Spleen (tissue), 11 donors: ENCODE measurements around the gene HSPB6. TPM values are rescaled to one million over a fixed set of nuclear protein-coding genes. Genes with fewer than 3 reads are reported as not detected.

Experiments
- DNase-seq: peaks from one replicate; pipeline ENCODE4 v3.0.0-alpha.2; 2020
- H3K27ac ChIP-seq, 8 donors: fragments of 200-600 bp; sonication (generic) in 7 of 8; 1 replicate in 4 of 8; 2 replicates in 4 of 8; pipeline versions ENCODE4 v1.5.0 to v1.8.0; 2016 to 2021; ENCODE audit warnings: inconsistent platforms in 4 of 8, mild to moderate bottlenecking in 4 of 8, moderate library complexity in 1 of 8
- H3K27me3 ChIP-seq, 7 donors: fragments of 200-600 bp; sonication (generic) in 6 of 7; replicated peaks in 1 of 7; 1 replicate in 4 of 7; 2 replicates in 3 of 7; pipeline versions ENCODE4 v1.5.0 to v1.8.0; 2016 to 2021; ENCODE audit warnings: inconsistent platforms in 3 of 7, mild to moderate bottlenecking in 1 of 7
- H3K36me3 ChIP-seq, 6 donors: fragments of 200-600 bp; sonication (generic) in 5 of 6; 1 replicate in 4 of 6; 2 replicates in 2 of 6; pipeline versions ENCODE4 v1.5.0 to v1.8.0; 2016 to 2021; ENCODE audit warnings: inconsistent platforms in 2 of 6
- H3K4me1 ChIP-seq, 6 donors: fragments of 200-600 bp; sonication (generic) in 5 of 6; 1 replicate in 3 of 6; 2 replicates in 3 of 6; pipeline versions ENCODE4 v1.5.0 to v1.8.0; 2016 to 2021; ENCODE audit warnings: inconsistent platforms in 3 of 6
- H3K4me3 ChIP-seq, 8 donors: fragments of 200-600 bp; sonication (generic) in 7 of 8; 1 replicate in 4 of 8; 2 replicates in 4 of 8; pipeline versions ENCODE4 v1.5.0 to v1.8.0; 2016 to 2021; ENCODE audit warnings: inconsistent platforms in 4 of 8, mild to moderate bottlenecking in 4 of 8, moderate library complexity in 2 of 8
- H3K9me3 ChIP-seq, 8 donors: fragments of 200-600 bp; sonication (generic) in 7 of 8; 1 replicate in 4 of 8; 2 replicates in 4 of 8; pipeline versions ENCODE4 v1.5.0 to v1.8.0; 2016 to 2021; ENCODE audit warnings: inconsistent platforms in 4 of 8
- POLR2A ChIP-seq, 3 donors: fragments of 450-650 bp; IDR thresholded peaks; one replicate each; pipeline ENCODE4 v1.5.1; 2017; ENCODE audit warnings: antibody characterized with exemption in 3 of 3, mild to moderate bottlenecking in 1 of 3
- POLR2AphosphoS5 ChIP-seq, 3 donors: sonication (generic); formaldehyde crosslinking; IDR thresholded peaks; one replicate each; pipeline ENCODE4 v1.5.1; 2017; ENCODE audit warnings: antibody characterized with exemption in 3 of 3
- WGBS, 5 donors: extraction: QIAGEN DNeasy Blood & Tissue Kit in 3 of 5; methylation state at CpG; one replicate each; pipeline versions ENCODE4 v1.1.5 to v1.1.7; 2013 to 2018; 5-methylcytosine and 5-hydroxymethylcytosine counted together
- intact Hi-C: fragments of 100-400 bp; cut with DNase I; formaldehyde crosslinking; loops from one replicate; pipeline ENCODE4 v1.15.0; 2023; ENCODE audit warnings: low total_unique reads
- polyA plus RNA-seq, 3 donors: library from polyadenylated mRNA; stranded (reverse); fragments of 200-250 nt; gene quantifications; one replicate each; pipeline ENCODE4 v1.2.1, GENCODE V29; 2013
- total RNA-seq, 7 donors: library from RNA; depleted of rRNA in 3 of 7; stranded (reverse); fragments of >200 nt in 3 of 7; fragmentation: NEBNext Ultra II Directional in 4 of 7; extraction: Animal tissue kit (Norgen Biotek cat#: 25700) in 4 of 7; gene quantifications; one replicate each; pipeline versions ENCODE4 v1.1.0 to v1.2.1, GENCODE V29; 2016 to 2021
- TF ChIP-seq, protein P1 (sequence below), 11 experiments: fragments of 200-600 bp in 7 of 11; fragments of 450-650 bp in 4 of 11; sonication (generic) in 4 of 11; IDR thresholded peaks in 8 of 11; conservative IDR thresholded peaks in 3 of 11; 1 replicate in 7 of 11; 2 replicates in 4 of 11; pipeline versions ENCODE4 v1.4.0 to v1.8.0; 2016 to 2021; ENCODE audit warnings: antibody characterized with exemption in 11 of 11, inconsistent platforms in 4 of 11, mild to moderate bottlenecking in 1 of 11
- donor health status: healthy with polysubstance abuse.
- donor health status: DM: no; HTN: no; CAD: no; lungs with moderate emphysema.
- donor health status: DM: no; HTN: no; CAD: no.
- donor health status: Bipolar disorder and iron deficiency.
- donor health status: healthy.
- donor health status: DM: no; HTN: no; CAD: no.
- donor health status: DM: yes; HTN: yes; CAD: no.

Gene HSPB6
- total and polyA plus RNA-seq, 10 donors = 2.1 to 11.0 (median 4.4) TPM

DNA sequence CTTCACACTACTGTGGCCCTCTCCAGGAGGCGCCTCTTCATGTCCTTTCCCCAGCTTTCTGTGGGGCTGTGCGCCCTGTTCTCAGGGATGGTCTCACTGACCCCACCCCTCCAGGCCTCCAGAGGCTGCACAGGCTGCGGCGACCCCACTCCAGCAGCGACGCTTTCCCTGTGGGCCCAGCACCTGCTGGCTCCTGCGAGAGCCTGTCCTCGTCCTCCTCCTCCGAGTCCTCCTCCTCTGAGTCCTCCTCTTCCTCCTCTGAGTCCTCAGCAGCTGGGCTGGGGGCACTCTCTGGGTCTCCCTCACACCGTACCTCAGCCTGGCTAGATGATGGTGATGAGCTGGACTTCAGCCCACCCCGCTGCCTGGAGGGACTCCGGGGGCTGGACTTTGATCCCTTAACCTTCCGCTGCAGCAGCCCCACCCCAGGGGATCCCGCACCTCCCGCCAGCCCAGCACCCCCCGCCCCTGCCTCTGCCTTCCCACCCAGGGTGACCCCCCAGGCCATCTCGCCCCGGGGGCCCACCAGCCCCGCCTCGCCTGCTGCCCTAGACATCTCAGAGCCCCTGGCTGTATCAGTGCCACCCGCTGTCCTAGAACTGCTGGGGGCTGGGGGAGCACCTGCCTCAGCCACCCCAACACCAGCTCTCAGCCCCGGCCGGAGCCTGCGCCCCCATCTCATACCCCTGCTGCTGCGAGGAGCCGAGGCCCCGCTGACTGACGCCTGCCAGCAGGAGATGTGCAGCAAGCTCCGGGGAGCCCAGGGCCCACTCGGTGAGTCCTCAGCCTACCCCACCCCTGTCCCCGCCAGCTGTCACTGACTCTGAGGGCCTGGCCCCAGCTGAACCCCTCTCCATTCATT lies 29.7 kb upstream of the HSPB6 start:
- no peaks in the 10 kb centered on the region for H3K4me1 ChIP-seq
- peaks cover 0 to 62% (median 14%) of the 10 kb centered on the region in 6 donors for H3K36me3 ChIP-seq
- 94 to 97% (median 95%) methylated on average over 26 to 31 of the region's 31 CpGs for WGBS, 5 donors
- H3K4me3 ChIP-seq = no peak overlapping the region
- intact Hi-C loops = no loop called here
- no peak for DNase-seq
- TF ChIP-seq POLR2AphosphoS5 (IDR thresholded peaks at IDR 0.05) (no peak), POLR2A (IDR thresholded peaks at IDR 0.05) (no peak)
- TF ChIP-seq, protein P1, sequence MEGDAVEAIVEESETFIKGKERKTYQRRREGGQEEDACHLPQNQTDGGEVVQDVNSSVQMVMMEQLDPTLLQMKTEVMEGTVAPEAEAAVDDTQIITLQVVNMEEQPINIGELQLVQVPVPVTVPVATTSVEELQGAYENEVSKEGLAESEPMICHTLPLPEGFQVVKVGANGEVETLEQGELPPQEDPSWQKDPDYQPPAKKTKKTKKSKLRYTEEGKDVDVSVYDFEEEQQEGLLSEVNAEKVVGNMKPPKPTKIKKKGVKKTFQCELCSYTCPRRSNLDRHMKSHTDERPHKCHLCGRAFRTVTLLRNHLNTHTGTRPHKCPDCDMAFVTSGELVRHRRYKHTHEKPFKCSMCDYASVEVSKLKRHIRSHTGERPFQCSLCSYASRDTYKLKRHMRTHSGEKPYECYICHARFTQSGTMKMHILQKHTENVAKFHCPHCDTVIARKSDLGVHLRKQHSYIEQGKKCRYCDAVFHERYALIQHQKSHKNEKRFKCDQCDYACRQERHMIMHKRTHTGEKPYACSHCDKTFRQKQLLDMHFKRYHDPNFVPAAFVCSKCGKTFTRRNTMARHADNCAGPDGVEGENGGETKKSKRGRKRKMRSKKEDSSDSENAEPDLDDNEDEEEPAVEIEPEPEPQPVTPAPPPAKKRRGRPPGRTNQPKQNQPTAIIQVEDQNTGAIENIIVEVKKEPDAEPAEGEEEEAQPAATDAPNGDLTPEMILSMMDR (IDR thresholded peaks at IDR 0.05 in 8 of 11, conservative IDR thresholded peaks at IDR 0.05 in 3 of 11) = no peak
- no peak overlapping the region for H3K27ac ChIP-seq
- no peaks in the 10 kb centered on the region for H3K9me3 ChIP-seq
- H3K27me3 ChIP-seq = peaks cover 0 to 15% (median 0%) of the 10 kb centered on the region in 7 donors

DNA sequence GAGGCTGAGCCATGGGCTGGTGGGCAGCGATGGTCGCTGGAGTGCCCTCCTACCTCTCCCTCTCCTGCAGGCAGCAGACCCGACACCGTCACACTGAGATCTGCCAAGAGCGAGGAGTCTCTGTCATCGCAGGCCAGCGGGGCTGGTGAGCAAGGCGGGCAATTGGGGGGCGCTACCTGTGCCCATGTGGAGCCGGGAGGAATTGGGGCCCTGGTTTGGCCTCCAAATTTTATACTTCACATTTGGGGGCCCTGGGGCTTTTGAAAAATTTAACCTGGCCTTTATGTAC lies 28.5 kb upstream of the HSPB6 start:
- H3K36me3 ChIP-seq = peaks cover 0 to 74% (median 25%) of the 10 kb centered on the region in 6 donors
- no peaks in the 10 kb centered on the region for H3K9me3 ChIP-seq
- no peaks in the 10 kb centered on the region for H3K4me1 ChIP-seq
- no peak for DNase-seq
- TF ChIP-seq, protein P1 (IDR thresholded peaks at IDR 0.05 in 8 of 11, conservative IDR thresholded peaks at IDR 0.05 in 3 of 11) = no peak
- TF ChIP-seq POLR2A (IDR thresholded peaks at IDR 0.05) = no peak
- no peak for TF ChIP-seq POLR2AphosphoS5 (IDR thresholded peaks at IDR 0.05)
- H3K4me3 ChIP-seq = no peak overlapping the region
- intact Hi-C loops = no loop called here
- H3K27ac ChIP-seq = no peak overlapping the region
- peaks cover 0 to 3% (median 0%) of the 10 kb centered on the region in 7 donors for H3K27me3 ChIP-seq
- 93 to 95% (median 94%) methylated on average over 4 to 10 of the region's 10 CpGs for WGBS, 5 donors

DNA sequence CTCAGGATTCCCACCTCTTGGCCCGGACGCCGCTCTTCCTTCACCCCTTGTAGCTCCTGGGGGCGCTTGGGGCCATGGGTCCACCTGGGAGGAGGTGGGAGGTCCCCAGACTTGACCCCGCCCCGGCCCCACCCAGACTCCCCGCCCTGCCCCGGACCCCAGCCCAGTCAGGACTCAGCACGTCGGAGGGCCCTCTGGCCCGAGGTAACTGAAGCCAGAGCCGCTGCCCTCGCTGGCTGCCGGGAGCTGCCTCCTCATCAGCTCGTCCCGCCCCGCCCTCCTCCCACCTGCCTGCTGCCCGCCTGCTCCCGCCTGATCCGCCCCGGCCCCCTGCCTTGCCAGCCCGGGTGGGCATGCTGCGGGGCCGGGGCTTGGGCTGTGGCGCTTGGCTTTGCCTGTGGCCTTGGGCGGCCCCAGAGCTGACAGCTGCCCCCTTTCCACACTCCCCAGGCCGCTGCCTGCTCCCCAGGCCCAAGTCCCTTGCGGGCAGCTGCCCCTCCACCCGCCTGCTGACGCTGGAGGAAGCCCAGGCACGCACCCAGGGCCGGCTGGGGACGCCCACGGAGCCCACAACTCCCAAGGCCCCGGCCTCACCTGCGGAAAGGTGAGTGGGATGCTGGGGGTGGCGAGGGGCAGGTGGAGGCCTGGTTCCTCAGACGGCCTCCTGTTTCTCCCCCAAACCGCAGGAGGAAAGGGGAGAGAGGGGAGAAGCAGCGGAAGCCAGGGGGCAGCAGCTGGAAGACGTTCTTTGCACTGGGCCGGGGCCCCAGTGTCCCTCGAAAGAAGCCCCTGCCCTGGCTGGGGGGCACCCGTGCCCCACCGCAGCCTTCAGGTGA lies 27.9 kb upstream of the HSPB6 start:
- Histone ChIP-seq H3K36me3 (peaks cover 0 to 80% (median 28%) of the 10 kb centered on the region in 6 donors), H3K4me1 (no peaks in the 10 kb centered on the region), H3K4me3 (no peak overlapping the region), H3K9me3 (no peaks in the 10 kb centered on the region), H3K27me3 (no peaks in the 10 kb centered on the region), H3K27ac (no peak overlapping the region)
- no peak for DNase-seq
- 80 to 93% (median 93%) methylated on average over 30 to 45 of the region's 45 CpGs for WGBS, 5 donors
- TF ChIP-seq, protein P1 (IDR thresholded peaks at IDR 0.05 in 8 of 11, conservative IDR thresholded peaks at IDR 0.05 in 3 of 11) = no peak
- no peak for TF ChIP-seq POLR2A (IDR thresholded peaks at IDR 0.05)
- intact Hi-C loops = no loop called here
